NCI-H146 (cell line): ENCODE measurements around the gene METTL3.

ENCODE experiments used
- DNase-seq: peaks from one replicate; lab custom pipeline; 2025; lab: John Stamatoyannopoulos, UW

METTL3 gene

GRCh38 chr14:21476523-21476924 is 34.6 kb downstream of the METTL3 start:
- DNase-seq = no peak

- DNase-seq = no peak
These were observed 35.2 kb downstream of the METTL3 start for GRCh38 chr14:21475767-21476522.

DNA sequence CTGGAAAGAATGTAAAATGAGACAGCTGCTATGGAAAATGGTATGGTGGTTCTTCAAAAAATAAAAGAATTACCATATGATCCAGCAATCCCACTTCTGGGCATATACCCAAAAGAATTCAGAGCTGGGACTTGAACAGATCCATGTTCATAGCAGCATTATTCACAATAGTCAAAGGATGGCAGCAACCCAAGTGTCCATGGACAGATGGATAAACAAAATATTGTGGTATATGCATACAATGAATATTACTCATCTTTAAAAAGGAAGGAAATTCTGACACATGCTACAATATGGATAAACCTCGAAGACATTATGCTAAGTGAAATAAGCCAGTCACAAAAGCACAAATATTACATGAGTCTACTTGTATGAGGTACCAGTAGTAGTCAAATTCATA is 43.5 kb downstream of the METTL3 start:
- no peak for DNase-seq

GRCh38 chr14:21455912-21456667 is 55.0 kb downstream of the METTL3 start, which contains the start of gene CHD8:
Gene CHD8 (minus strand): TSS chr14:21456123. CDS start chr14:21431643, 24,480 bp downstream.
- peak; percentile 99 for DNase-seq

GRCh38 chr14:21455592-21455911 is 55.6 kb downstream of the METTL3 start:
- no peak for DNase-seq

DNA sequence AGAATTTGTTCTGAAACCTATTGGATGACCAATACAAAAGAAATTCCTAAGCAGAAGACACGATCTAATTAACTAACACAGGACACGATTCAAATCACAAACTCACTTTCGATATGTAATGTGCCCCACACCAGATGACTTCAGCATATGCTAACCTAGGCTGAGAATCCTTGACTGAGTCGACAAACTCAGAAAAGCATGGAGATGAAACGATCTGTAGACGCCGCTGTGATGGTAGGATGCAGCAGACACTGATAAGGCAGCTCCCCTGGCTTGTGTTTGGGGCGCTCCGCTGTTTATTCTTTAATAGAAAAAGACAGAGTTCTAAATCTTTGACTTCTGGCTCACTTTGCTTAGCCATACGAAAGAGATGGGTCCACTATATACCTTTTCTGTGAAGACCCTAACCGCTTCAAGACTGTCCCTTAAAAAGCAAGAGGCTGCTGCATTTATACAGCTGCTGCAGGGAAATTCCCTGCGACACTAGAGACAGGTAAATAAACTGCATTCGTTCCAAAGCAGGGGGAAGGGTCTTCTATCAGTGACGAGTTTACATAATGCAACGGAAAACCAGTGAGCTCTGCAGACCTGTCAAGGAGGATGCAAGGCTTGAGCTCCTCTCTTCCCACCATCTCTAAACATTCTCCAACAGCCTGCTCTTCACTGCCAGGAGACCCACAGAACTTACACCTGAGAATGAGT is 56.1 kb downstream of the METTL3 start:
- peak; percentile 31 for DNase-seq

- no peak for DNase-seq
These were observed 61.3 kb downstream of the METTL3 start for GRCh38 chr14:21449899-21450216.
